Measurements from ENCODE around the gene NTRK3.

Gene NTRK3

DNA sequence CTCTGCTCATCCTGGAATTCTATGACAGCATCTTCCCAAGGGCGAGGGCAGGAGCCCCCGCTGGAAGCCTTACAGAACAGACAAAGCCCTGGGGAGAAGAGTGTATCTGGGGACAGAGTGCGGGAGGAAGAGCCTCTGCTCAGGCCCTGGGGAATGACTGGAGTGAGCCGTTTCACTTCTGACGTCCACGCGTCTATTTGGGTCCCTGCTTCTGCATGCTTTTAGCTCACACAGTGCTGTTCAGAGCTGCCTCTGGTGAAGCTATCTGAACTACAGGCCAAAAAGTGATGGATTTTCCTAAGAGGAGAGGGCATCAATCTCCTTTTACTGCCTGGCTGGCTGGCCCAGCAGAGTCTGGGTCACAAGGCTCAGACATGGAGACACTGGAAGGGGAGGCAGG, 311.8 kb downstream of the NTRK3 start:
- Histone ChIP-seq H3K4me3 (ENCODE audit: low read length) (no peak overlapping the region), H3K27me3 (ENCODE audit: insufficient read depth, low read length) (no peaks in the 10 kb centered on the region; the same call in 1 of the 2 replicates), H3K4me1 (ENCODE audit: insufficient read depth, low read length) (no peaks in the 10 kb centered on the region), H3K36me3 (ENCODE audit: insufficient read depth, low read depth, low read length) (no peaks in the 10 kb centered on the region), H3K27ac (ENCODE audit: low read length) (no peak overlapping the region), H3K9ac (ENCODE audit: low read depth, low read length) (no peak overlapping the region), H3K9me3 (ENCODE audit: insufficient read depth, low read depth, low read length) (no peaks in the 10 kb centered on the region)

DNA sequence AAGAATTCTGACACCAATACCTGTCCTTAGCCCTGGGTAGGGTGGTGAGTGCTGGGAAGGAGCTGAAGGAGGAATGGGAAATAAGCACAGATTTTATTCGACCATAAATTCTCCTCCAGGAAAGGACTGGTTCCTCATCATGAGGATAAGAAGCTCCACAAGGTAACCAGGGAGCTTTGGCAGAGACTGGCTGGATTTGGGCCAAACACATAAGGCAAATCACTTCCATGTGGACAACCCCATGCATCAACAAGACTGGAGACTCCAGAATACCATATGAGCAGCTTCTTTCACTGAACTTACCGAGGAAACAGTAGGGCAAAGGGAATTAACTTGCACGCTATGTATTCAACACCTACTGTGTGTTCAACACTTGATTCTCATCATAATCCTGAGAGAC, 312.5 kb downstream of the NTRK3 start:
- Histone ChIP-seq H3K27ac (ENCODE audit: low read length) (no peak overlapping the region), H3K4me3 (ENCODE audit: low read length) (no peak overlapping the region)

GRCh38 chr15:87943626-87944025, 312.9 kb downstream of the NTRK3 start:
- Histone ChIP-seq H3K9me3 (ENCODE audit: insufficient read depth, low read depth, low read length) (no peaks in the 10 kb centered on the region), H3K27me3 (ENCODE audit: insufficient read depth, low read length) (no peaks in the 10 kb centered on the region; the same call in 1 of the 2 replicates), H3K4me3 (ENCODE audit: low read length) (no peak overlapping the region), H3K4me1 (ENCODE audit: insufficient read depth, low read length) (no peaks in the 10 kb centered on the region), H3K9ac (ENCODE audit: low read depth, low read length) (no peak overlapping the region), H3K27ac (ENCODE audit: low read length) (no peak overlapping the region), H3K36me3 (ENCODE audit: insufficient read depth, low read depth, low read length) (no peaks in the 10 kb centered on the region)

More for the DNA sequence above, 312.5 kb downstream of the NTRK3 start:
- H3K9me3 ChIP-seq (ENCODE audit: insufficient read depth, low read depth, low read length), result no peaks in the 10 kb centered on the region
- H3K9ac ChIP-seq (ENCODE audit: low read depth, low read length), result no peak overlapping the region
- H3K4me1 ChIP-seq (ENCODE audit: insufficient read depth, low read length), result no peaks in the 10 kb centered on the region
- no peaks in the 10 kb centered on the region for H3K36me3 ChIP-seq (ENCODE audit: insufficient read depth, low read depth, low read length)
- no peaks in the 10 kb centered on the region; the same call in 1 of the 2 replicates for H3K27me3 ChIP-seq (ENCODE audit: insufficient read depth, low read length)

DNA sequence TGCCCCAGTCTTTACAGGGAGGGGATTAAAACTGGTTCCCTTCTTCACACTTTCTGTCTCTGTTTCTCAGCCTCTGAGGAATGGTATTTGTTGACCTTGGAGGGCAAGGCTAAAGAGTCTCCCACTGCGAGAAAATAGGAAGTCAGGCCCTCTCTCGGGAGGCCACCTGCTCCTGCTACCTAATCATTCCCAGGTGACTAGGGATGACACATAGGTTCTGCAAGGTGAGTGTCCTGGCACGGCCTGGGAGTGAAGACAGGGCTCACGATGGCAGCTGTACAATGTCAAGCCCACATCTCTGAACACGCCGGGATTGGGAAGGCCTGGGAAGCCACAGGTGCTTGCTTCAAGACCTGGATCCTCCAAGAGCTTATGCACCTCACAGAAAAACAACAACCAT, 314.2 kb downstream of the NTRK3 start:
- H3K9ac ChIP-seq (ENCODE audit: low read depth, low read length), result no peak overlapping the region
- H3K27ac ChIP-seq (ENCODE audit: low read length), result no peak overlapping the region
- H3K9me3 ChIP-seq (ENCODE audit: insufficient read depth, low read depth, low read length), result no peaks in the 10 kb centered on the region
- no peak overlapping the region for H3K4me3 ChIP-seq (ENCODE audit: low read length)
- no peaks in the 10 kb centered on the region; the same call in 1 of the 2 replicates for H3K27me3 ChIP-seq (ENCODE audit: insufficient read depth, low read length)
- no peaks in the 10 kb centered on the region for H3K4me1 ChIP-seq (ENCODE audit: insufficient read depth, low read length)
- H3K36me3 ChIP-seq (ENCODE audit: insufficient read depth, low read depth, low read length), result no peaks in the 10 kb centered on the region

- H3K9ac ChIP-seq (ENCODE audit: low read depth, low read length), result no peak overlapping the region
- H3K27ac ChIP-seq (ENCODE audit: low read length), result no peak overlapping the region
- H3K9me3 ChIP-seq (ENCODE audit: insufficient read depth, low read depth, low read length), result no peaks in the 10 kb centered on the region
- H3K27me3 ChIP-seq (ENCODE audit: insufficient read depth, low read length), result no peaks in the 10 kb centered on the region; the same call in 1 of the 2 replicates
- no peaks in the 10 kb centered on the region for H3K4me1 ChIP-seq (ENCODE audit: insufficient read depth, low read length)
- H3K36me3 ChIP-seq (ENCODE audit: insufficient read depth, low read depth, low read length), result no peaks in the 10 kb centered on the region
- H3K4me3 ChIP-seq (ENCODE audit: low read length), result no peak overlapping the region
Measured at GRCh38 chr15:87941606-87942005, 314.9 kb downstream of the NTRK3 start.

DNA sequence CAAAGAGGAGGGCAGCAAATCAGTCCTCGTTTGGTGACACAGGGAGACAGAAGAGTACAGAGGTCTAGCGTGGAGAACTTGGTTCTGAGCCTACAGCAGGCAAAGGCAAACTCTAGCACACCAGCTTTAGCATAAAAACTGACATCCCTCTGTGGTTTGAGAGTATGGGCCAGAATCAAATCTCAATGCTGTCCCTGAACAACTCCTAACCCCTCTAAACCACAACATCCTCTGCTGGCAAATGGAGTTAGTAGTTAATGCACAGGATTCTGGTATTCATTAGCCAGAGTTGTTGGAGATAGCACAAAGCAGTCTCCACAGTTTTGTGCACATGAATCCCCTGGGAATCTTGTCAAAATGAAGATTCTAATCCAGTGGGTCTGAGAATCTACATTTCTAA, 315.8 kb downstream of the NTRK3 start:
- Histone ChIP-seq H3K4me3 (ENCODE audit: low read length) (no peak overlapping the region), H3K36me3 (ENCODE audit: insufficient read depth, low read depth, low read length) (no peaks in the 10 kb centered on the region), H3K9me3 (ENCODE audit: insufficient read depth, low read depth, low read length) (no peaks in the 10 kb centered on the region), H3K27ac (ENCODE audit: low read length) (no peak overlapping the region), H3K4me1 (ENCODE audit: insufficient read depth, low read length) (no peaks in the 10 kb centered on the region), H3K27me3 (ENCODE audit: insufficient read depth, low read length) (no peaks in the 10 kb centered on the region; the same call in 1 of the 2 replicates), H3K9ac (ENCODE audit: low read depth, low read length) (no peak overlapping the region)

- Histone ChIP-seq H3K4me3 (ENCODE audit: low read length) (no peak overlapping the region), H3K27me3 (ENCODE audit: insufficient read depth, low read length) (no peaks in the 10 kb centered on the region; the same call in 1 of the 2 replicates), H3K9me3 (ENCODE audit: insufficient read depth, low read depth, low read length) (no peaks in the 10 kb centered on the region), H3K9ac (ENCODE audit: low read depth, low read length) (no peak overlapping the region), H3K36me3 (ENCODE audit: insufficient read depth, low read depth, low read length) (no peaks in the 10 kb centered on the region), H3K27ac (ENCODE audit: low read length) (no peak overlapping the region), H3K4me1 (ENCODE audit: insufficient read depth, low read length) (no peaks in the 10 kb centered on the region)
Measured at GRCh38 chr15:87939848-87940457, 316.6 kb downstream of the NTRK3 start.

GRCh38 chr15:87938031-87938430, 318.5 kb downstream of the NTRK3 start:
- no peaks in the 10 kb centered on the region for H3K4me1 ChIP-seq (ENCODE audit: insufficient read depth, low read length)
- H3K9me3 ChIP-seq (ENCODE audit: insufficient read depth, low read depth, low read length), result no peaks in the 10 kb centered on the region
- no peak overlapping the region for H3K4me3 ChIP-seq (ENCODE audit: low read length)
- H3K27me3 ChIP-seq (ENCODE audit: insufficient read depth, low read length), result no peaks in the 10 kb centered on the region; the same call in 1 of the 2 replicates
- H3K27ac ChIP-seq (ENCODE audit: low read length), result no peak overlapping the region
- no peak overlapping the region for H3K9ac ChIP-seq (ENCODE audit: low read depth, low read length)
- H3K36me3 ChIP-seq (ENCODE audit: insufficient read depth, low read depth, low read length), result no peaks in the 10 kb centered on the region

DNA sequence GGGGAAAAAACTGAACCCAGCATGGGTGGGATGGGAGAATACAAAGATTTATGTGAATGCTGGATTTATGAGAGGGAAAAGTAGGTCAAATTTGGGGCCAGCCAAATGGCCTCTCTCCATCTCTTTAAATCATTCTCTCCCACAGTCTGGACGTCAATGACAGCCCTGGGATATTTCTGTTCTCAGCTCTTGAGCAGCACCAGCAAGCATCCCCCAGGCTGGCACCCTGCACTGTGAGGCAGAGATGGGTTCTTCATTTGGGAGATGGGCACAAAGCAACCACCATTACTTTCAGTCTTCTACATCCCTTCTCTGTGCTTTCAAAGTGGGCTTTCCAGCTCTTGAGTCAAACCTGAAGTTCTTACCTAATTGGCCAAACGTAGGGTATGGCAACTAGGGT, 321.0 kb downstream of the NTRK3 start:
- Histone ChIP-seq H3K9ac (ENCODE audit: low read depth, low read length) (no peak overlapping the region), H3K4me3 (ENCODE audit: low read length) (no peak overlapping the region), H3K27me3 (ENCODE audit: insufficient read depth, low read length) (no peaks in the 10 kb centered on the region; the same call in 1 of the 2 replicates), H3K36me3 (ENCODE audit: insufficient read depth, low read depth, low read length) (no peaks in the 10 kb centered on the region), H3K9me3 (ENCODE audit: insufficient read depth, low read depth, low read length) (no peaks in the 10 kb centered on the region; the same call in 1 of the 2 replicates), H3K4me1 (ENCODE audit: insufficient read depth, low read length) (no peaks in the 10 kb centered on the region), H3K27ac (ENCODE audit: low read length) (no peak overlapping the region)

- H3K9ac ChIP-seq (ENCODE audit: low read depth, low read length), result no peak overlapping the region
- no peak overlapping the region for H3K4me3 ChIP-seq (ENCODE audit: low read length)
- no peaks in the 10 kb centered on the region for H3K27me3 ChIP-seq (ENCODE audit: insufficient read depth, low read length)
- no peaks in the 10 kb centered on the region for H3K4me1 ChIP-seq (ENCODE audit: insufficient read depth, low read length)
- no peaks in the 10 kb centered on the region for H3K36me3 ChIP-seq (ENCODE audit: insufficient read depth, low read depth, low read length)
- no peaks in the 10 kb centered on the region; the same call in 1 of the 2 replicates for H3K9me3 ChIP-seq (ENCODE audit: insufficient read depth, low read depth, low read length)
- H3K27ac ChIP-seq (ENCODE audit: low read length), result no peak overlapping the region
Measured at GRCh38 chr15:87931584-87931983, 325.0 kb downstream of the NTRK3 start.

DNA sequence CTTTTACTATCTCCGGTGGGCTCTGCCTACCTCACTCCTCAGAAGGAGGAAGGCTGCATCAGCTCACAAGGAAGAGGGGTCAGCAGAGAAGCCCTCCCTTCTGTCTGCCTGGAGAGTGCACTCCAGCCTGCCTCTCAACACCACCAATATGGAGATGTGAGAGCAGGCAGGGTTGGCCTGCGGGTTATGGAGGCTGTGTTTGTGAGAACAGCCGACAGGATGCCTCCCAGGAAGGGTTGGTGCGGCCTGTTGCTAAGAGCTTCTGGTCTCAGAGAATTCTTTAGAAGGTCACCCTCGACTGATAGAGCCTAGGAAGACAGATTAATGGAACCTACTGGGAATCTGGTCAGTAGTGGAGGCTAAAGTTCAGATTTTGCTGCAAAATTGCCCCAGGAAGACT, 326.1 kb downstream of the NTRK3 start:
- no peaks in the 10 kb centered on the region for H3K36me3 ChIP-seq (ENCODE audit: insufficient read depth, low read depth, low read length)
- no peaks in the 10 kb centered on the region for H3K4me1 ChIP-seq (ENCODE audit: insufficient read depth, low read length)
- H3K9ac ChIP-seq (ENCODE audit: low read depth, low read length), result no peak overlapping the region
- H3K27ac ChIP-seq (ENCODE audit: low read length), result no peak overlapping the region
- H3K4me3 ChIP-seq (ENCODE audit: low read length), result no peak overlapping the region
- H3K27me3 ChIP-seq (ENCODE audit: insufficient read depth, low read length), result no peaks in the 10 kb centered on the region
- H3K9me3 ChIP-seq (ENCODE audit: insufficient read depth, low read depth, low read length), result no peaks in the 10 kb centered on the region; the same call in 1 of the 2 replicates

DNA sequence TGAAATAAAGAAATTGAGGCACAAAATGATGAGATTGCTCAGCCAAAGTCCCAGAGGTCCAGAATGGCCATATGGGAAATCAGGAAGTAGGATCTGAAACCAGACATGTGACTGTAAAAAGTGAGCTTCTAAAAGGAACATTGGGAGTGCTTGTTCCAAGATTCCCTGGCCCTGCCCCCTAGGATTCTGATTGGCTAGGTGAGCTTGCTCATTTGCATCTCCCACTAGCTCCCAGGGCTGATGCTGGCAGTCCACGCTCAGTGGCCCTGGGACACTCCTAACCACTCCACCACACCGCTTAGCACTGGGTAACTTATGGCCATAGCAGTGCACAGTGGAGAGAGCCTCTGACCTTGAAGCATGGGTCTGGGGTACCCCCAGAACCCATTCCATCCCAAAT, 326.7 kb downstream of the NTRK3 start:
- H3K4me3 ChIP-seq (ENCODE audit: low read length), result no peak overlapping the region
- no peaks in the 10 kb centered on the region for H3K4me1 ChIP-seq (ENCODE audit: insufficient read depth, low read length)
- no peaks in the 10 kb centered on the region for H3K27me3 ChIP-seq (ENCODE audit: insufficient read depth, low read length)
- H3K36me3 ChIP-seq (ENCODE audit: insufficient read depth, low read depth, low read length), result no peaks in the 10 kb centered on the region
- H3K27ac ChIP-seq (ENCODE audit: low read length), result no peak overlapping the region
- H3K9me3 ChIP-seq (ENCODE audit: insufficient read depth, low read depth, low read length), result no peaks in the 10 kb centered on the region; the same call in 1 of the 2 replicates
- H3K9ac ChIP-seq (ENCODE audit: low read depth, low read length), result no peak overlapping the region

Data from iPS-20b (cell line).